Endodermal cell (in vitro differentiated cells): ENCODE results near the gene GSTT2. TPM values are rescaled to one million over a fixed set of nuclear protein-coding genes. Genes with fewer than 3 reads are reported as not detected.

Experiments used
- DNase-seq: peaks from one replicate; pipeline ENCODE4 v3.0.0-alpha.2; 2017
- H3K27ac ChIP-seq: 2 replicates; pipeline ENCODE4 v1.5.1; 2013; ENCODE audit warnings: mild to moderate bottlenecking, low read depth, low read length, moderate library complexity
- H3K27me3 ChIP-seq: 2 replicates; pipeline ENCODE4 v1.6.1; 2013; ENCODE audit warnings: mild to moderate bottlenecking, low read length, moderate library complexity; ENCODE audit not compliant: insufficient read depth, control insufficient read depth, poor library complexity, severe bottlenecking
- H3K36me3 ChIP-seq: 2 replicates; pipeline ENCODE4 v1.7.0; 2013; ENCODE audit warnings: mild to moderate bottlenecking, low read length, moderate library complexity; ENCODE audit not compliant: control insufficient read depth, insufficient read depth
- H3K4me1 ChIP-seq: one replicate; pipeline ENCODE4 v1.7.0; 2013; ENCODE audit warnings: low read length; ENCODE audit not compliant: control insufficient read depth, insufficient read depth
- H3K4me3 ChIP-seq: 2 replicates; pipeline ENCODE4 v1.5.1; 2013; ENCODE audit warnings: mild to moderate bottlenecking, low read length, moderate library complexity
- H3K9ac ChIP-seq: 2 replicates; pipeline ENCODE4 v1.6.1; 2013; ENCODE audit warnings: mild to moderate bottlenecking, low read length, moderate library complexity; ENCODE audit not compliant: poor library complexity, severe bottlenecking; ENCODE audit errors: extremely low read depth
- H3K9me3 ChIP-seq: 2 replicates; pipeline ENCODE4 v1.6.1; 2013; ENCODE audit warnings: mild to moderate bottlenecking, low read length, moderate library complexity; ENCODE audit not compliant: control insufficient read depth
- H3K27ac Mint-ChIP-seq: 2 replicates; pipeline ENCODE4 v1.8.0; 2020; ENCODE audit warnings: mixed read lengths
- H3K27me3 Mint-ChIP-seq: 2 replicates; pipeline ENCODE4 v1.8.0; 2021; ENCODE audit warnings: mild to moderate bottlenecking, mixed read lengths; ENCODE audit not compliant: insufficient read depth
- H3K36me3 Mint-ChIP-seq: 2 replicates; pipeline ENCODE4 v1.8.0; 2020; ENCODE audit warnings: low read depth, mixed read lengths
- H3K4me1 Mint-ChIP-seq: 2 replicates; pipeline ENCODE4 v1.8.0; 2020; ENCODE audit warnings: mixed read lengths
- H3K4me3 Mint-ChIP-seq: 2 replicates; pipeline ENCODE4 v1.8.0; 2020; ENCODE audit warnings: mild to moderate bottlenecking, moderate library complexity, mixed read lengths
- H3K9me3 Mint-ChIP-seq: 2 replicates; pipeline ENCODE4 v1.8.0; 2020; ENCODE audit warnings: mild to moderate bottlenecking, mixed read lengths
- CTCF ChIP-seq: fragments of 200-600 bp; sonication (generic); conservative IDR thresholded peaks from 2 replicates; pipeline ENCODE4 v1.5.0; 2021; ENCODE audit warnings: antibody characterized with exemption, mild to moderate bottlenecking
- WGBS, 2 experiments: methylation state at CpG; one replicate each; pipeline versions ENCODE4 v1.1.5 to v1.1.7; 2013; ENCODE audit warnings: missing lambda C conversion rate in 2 of 2, mixed read lengths in 1 of 2; ENCODE audit not compliant: insufficient coverage in 1 of 2, insufficient read length in 1 of 2; 5-methylcytosine and 5-hydroxymethylcytosine counted together
- total RNA-seq, 2 donors: library from RNA; stranded (reverse); fragmentation: NEBNext Ultra II Directional in 1 of 2; extraction: Animal tissue kit (Norgen Biotek cat#: 25700) in 1 of 2; gene quantifications; 2 replicates in 1 of 2; 3 replicates in 1 of 2; pipeline ENCODE4 v1.2.1, GENCODE V29; 2021

GSTT2 gene
- total RNA-seq, 2 donors from 2014 or later, result 0.51 to 3.7 TPM

GRCh38 chr22:24027991-24028390 is 48.1 kb downstream of the GSTT2 start:
- no peaks in the 10 kb centered on the region for H3K9me3 Mint-ChIP-seq
- no peaks in the 10 kb centered on the region for H3K4me1 ChIP-seq

GRCh38 chr22:24028533-24028932 is 48.6 kb downstream of the GSTT2 start:
- Histone ChIP-seq H3K9ac (no peak overlapping the region), H3K4me1 (no peaks in the 10 kb centered on the region), H3K27me3 (no peaks in the 10 kb centered on the region), H3K27ac (no peak overlapping the region), H3K9me3 (no peaks in the 10 kb centered on the region), H3K4me3 (no peak overlapping the region), H3K36me3 (no peaks in the 10 kb centered on the region)
- no peaks in the 10 kb centered on the region for H3K27me3 Mint-ChIP-seq
- H3K36me3 Mint-ChIP-seq, result no peaks in the 10 kb centered on the region
- H3K4me1 Mint-ChIP-seq, result peaks cover 16% of the 10 kb centered on the region
- peak; percentile 10 for DNase-seq
- no peak for TF ChIP-seq CTCF
- no peaks in the 10 kb centered on the region for H3K9me3 Mint-ChIP-seq
- WGBS, 2 experiments, result 71 to 83% methylated on average over 1 to 2 of the region's 2 CpGs
- no peak overlapping the region for H3K27ac Mint-ChIP-seq
- H3K4me3 Mint-ChIP-seq, result no peak overlapping the region

More at GRCh38 chr22:24027991-24028390, 48.1 kb downstream of the GSTT2 start:
- Mint-ChIP-seq H3K36me3 (no peaks in the 10 kb centered on the region), H3K4me1 (peaks cover 16% of the 10 kb centered on the region), H3K27me3 (no peaks in the 10 kb centered on the region), H3K4me3 (no peak overlapping the region), H3K27ac (no peak overlapping the region)
- H3K27me3 ChIP-seq, result no peaks in the 10 kb centered on the region
- no peak for DNase-seq
- H3K4me3 ChIP-seq, result no peak overlapping the region
- no peaks in the 10 kb centered on the region for H3K36me3 ChIP-seq
- 79 to 81% methylated on average over 2 of the region's 2 CpGs for WGBS, 2 experiments
- no peak overlapping the region for H3K27ac ChIP-seq
- H3K9ac ChIP-seq, result no peak overlapping the region
- H3K9me3 ChIP-seq, result no peaks in the 10 kb centered on the region
- TF ChIP-seq CTCF, result no peak

GRCh38 chr22:24029304-24029703 is 49.4 kb downstream of the GSTT2 start:
- no peak overlapping the region for H3K27ac Mint-ChIP-seq
- H3K27me3 Mint-ChIP-seq, result no peaks in the 10 kb centered on the region
- Histone ChIP-seq H3K27ac (no peak overlapping the region), H3K36me3 (no peaks in the 10 kb centered on the region), H3K4me3 (no peak overlapping the region), H3K9me3 (no peaks in the 10 kb centered on the region), H3K4me1 (no peaks in the 10 kb centered on the region), H3K9ac (no peak overlapping the region), H3K27me3 (no peaks in the 10 kb centered on the region)
- H3K4me1 Mint-ChIP-seq, result peaks cover 16% of the 10 kb centered on the region
- H3K9me3 Mint-ChIP-seq, result no peaks in the 10 kb centered on the region
- DNase-seq, result peak; percentile 20
- no peak for TF ChIP-seq CTCF
- no peak overlapping the region for H3K4me3 Mint-ChIP-seq
- 97% methylated on average over 3 of the region's 3 CpGs; no CpG with 5 or more reads in 1 of the 2 experiments for WGBS, 2 experiments
- H3K36me3 Mint-ChIP-seq, result no peaks in the 10 kb centered on the region
